ENCODE measurements around the gene MTAP. TPM values are rescaled to one million over a fixed set of nuclear protein-coding genes. Genes with fewer than 3 reads are reported as not detected.

Gene MTAP
- total RNA-seq, 1 donor from 2014 or later = 22.4 TPM

GRCh38 chr9:21862871-21863270 lies 60.4 kb downstream of the MTAP start:
- H3K9me3 ChIP-seq (ENCODE audit: control insufficient read depth in 3 of 3, low read length in 3 of 3) = no peaks in the 10 kb centered on the region
- no peak overlapping the region for H3K4me3 ChIP-seq (ENCODE audit: low read length in 3 of 3)
- no peak overlapping the region for H3K27ac ChIP-seq (ENCODE audit: low read depth, low read length)
- peaks cover 5 to 39% (median 29%) of the 10 kb centered on the region in 3 donors for H3K36me3 ChIP-seq (ENCODE audit: control insufficient read depth in 3 of 3, insufficient read depth in 3 of 3, low read length in 3 of 3)
- no peaks in the 10 kb centered on the region for H3K27me3 ChIP-seq (ENCODE audit: control insufficient read depth in 3 of 3, insufficient read depth in 3 of 3, low read length in 3 of 3)
- no peak overlapping the region for H3K9ac ChIP-seq (ENCODE audit: low read depth in 1 of 3, low read length in 3 of 3)
- H3K4me1 ChIP-seq (ENCODE audit: control insufficient read depth in 3 of 3, insufficient read depth in 3 of 3, low read length in 3 of 3) = no peaks in the 10 kb centered on the region

GRCh38 chr9:21864505-21864904 lies 62.1 kb downstream of the MTAP start:
- Histone ChIP-seq H3K36me3 (ENCODE audit: control insufficient read depth in 3 of 3, insufficient read depth in 3 of 3, low read length in 3 of 3) (peaks cover 5 to 26% (median 17%) of the 10 kb centered on the region in 3 donors), H3K9me3 (ENCODE audit: control insufficient read depth in 3 of 3, low read length in 3 of 3) (no peaks in the 10 kb centered on the region), H3K27ac (ENCODE audit: low read depth, low read length) (no peak overlapping the region), H3K9ac (ENCODE audit: low read depth in 1 of 3, low read length in 3 of 3) (no peak overlapping the region), H3K27me3 (ENCODE audit: control insufficient read depth in 3 of 3, insufficient read depth in 3 of 3, low read length in 3 of 3) (no peaks in the 10 kb centered on the region), H3K4me3 (ENCODE audit: low read length in 3 of 3) (no peak overlapping the region), H3K4me1 (ENCODE audit: control insufficient read depth in 3 of 3, insufficient read depth in 3 of 3, low read length in 3 of 3) (no peaks in the 10 kb centered on the region)

DNA sequence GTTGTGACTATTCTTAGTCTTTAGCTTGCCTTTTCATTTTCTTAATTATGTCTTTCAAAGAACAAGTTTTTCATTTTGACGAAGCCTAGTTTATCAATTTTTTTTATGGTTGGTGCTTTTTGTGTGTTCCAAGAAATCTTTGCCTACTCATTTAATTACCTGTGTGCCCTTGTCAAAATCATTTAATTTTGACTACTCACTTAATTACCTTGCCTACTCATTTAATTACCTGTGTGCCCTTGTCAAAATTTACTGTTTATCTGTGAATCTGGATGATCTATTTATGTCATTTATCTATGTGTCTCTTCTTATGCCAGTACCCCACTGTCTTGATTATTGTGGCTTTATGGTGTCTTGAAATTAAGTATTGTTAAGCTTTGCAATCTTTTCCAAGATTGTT lies 63.9 kb downstream of the MTAP start:
- no peaks in the 10 kb centered on the region for H3K4me1 ChIP-seq (ENCODE audit: control insufficient read depth in 3 of 3, insufficient read depth in 3 of 3, low read length in 3 of 3)
- no peaks in the 10 kb centered on the region for H3K27me3 ChIP-seq (ENCODE audit: control insufficient read depth in 3 of 3, insufficient read depth in 3 of 3, low read length in 3 of 3)
- H3K27ac ChIP-seq (ENCODE audit: low read depth, low read length) = no peak overlapping the region
- no peak overlapping the region for H3K4me3 ChIP-seq (ENCODE audit: low read length in 3 of 3)
- H3K36me3 ChIP-seq (ENCODE audit: control insufficient read depth in 3 of 3, insufficient read depth in 3 of 3, low read length in 3 of 3) = peaks cover 5 to 17% (median 6%) of the 10 kb centered on the region in 3 donors
- no peak overlapping the region for H3K9ac ChIP-seq (ENCODE audit: low read depth in 1 of 3, low read length in 3 of 3)
- H3K9me3 ChIP-seq (ENCODE audit: control insufficient read depth in 3 of 3, low read length in 3 of 3) = no peaks in the 10 kb centered on the region

DNA sequence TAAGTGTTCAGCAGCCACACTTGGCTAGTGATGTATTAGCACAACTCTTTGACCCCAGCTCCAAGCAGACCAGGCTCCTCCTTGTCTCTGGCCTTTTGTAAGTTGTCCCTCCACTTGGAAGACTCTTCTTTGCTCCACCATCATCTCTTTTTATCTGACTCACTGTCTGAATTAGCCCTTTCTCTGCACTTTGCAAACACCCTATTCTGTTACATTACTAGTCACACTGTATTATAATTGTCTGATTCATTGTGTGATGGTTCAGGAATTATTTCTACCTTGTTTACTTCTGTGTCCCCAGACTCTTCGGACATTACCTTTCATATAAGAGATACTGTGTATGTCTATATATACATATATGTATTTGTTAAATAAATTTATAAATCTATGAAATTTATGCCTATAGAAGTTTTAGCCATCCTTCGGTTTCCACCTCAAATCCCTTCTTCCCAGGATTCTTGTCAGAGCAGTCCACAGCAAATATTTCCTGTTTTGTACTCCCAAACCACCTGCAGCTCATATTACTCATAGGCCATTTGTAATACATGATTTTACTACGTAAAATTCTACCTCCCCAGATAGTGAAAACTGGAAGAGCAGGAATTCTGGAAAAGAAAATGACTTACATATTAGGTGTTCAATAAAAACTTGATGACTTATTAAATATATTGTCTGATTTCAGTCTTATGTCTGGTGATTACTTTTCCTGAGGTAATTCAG lies 69.0 kb downstream of the MTAP start:
- H3K9me3 ChIP-seq (ENCODE audit: control insufficient read depth in 3 of 3, low read length in 3 of 3) = no peaks in the 10 kb centered on the region
- H3K27ac ChIP-seq (ENCODE audit: low read depth, low read length) = no peak overlapping the region
- H3K27me3 ChIP-seq (ENCODE audit: control insufficient read depth in 3 of 3, insufficient read depth in 3 of 3, low read length in 3 of 3) = no peaks in the 10 kb centered on the region
- H3K9ac ChIP-seq (ENCODE audit: low read depth in 1 of 3, low read length in 3 of 3) = no peak overlapping the region
- no peaks in the 10 kb centered on the region for H3K4me1 ChIP-seq (ENCODE audit: control insufficient read depth in 3 of 3, insufficient read depth in 3 of 3, low read length in 3 of 3)
- no peak overlapping the region for H3K4me3 ChIP-seq (ENCODE audit: low read length in 3 of 3)
- H3K36me3 ChIP-seq (ENCODE audit: control insufficient read depth in 3 of 3, insufficient read depth in 3 of 3, low read length in 3 of 3) = peaks cover 0 to 2% (median 0%) of the 10 kb centered on the region in 3 donors

DNA sequence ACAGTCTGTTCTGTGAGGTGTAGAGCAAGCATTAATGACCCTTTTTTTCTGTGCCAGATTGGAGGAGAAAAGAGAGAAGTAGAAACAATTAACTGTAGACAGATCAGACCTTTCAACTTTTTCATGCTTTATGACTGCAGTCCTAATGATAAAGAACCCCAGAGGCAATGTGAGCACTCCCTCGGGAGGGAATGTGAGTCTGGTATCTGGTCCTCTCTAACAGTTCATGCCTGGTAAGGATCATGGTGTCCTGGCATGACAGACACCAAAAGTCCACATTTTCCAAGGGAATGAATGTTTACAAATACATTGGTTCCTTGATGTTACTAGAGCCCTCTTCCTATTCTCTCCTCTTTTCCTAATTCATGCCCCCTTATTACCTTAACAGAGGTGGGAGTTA lies 70.3 kb downstream of the MTAP start:
- Histone ChIP-seq H3K4me1 (ENCODE audit: control insufficient read depth in 3 of 3, insufficient read depth in 3 of 3, low read length in 3 of 3) (no peaks in the 10 kb centered on the region), H3K27me3 (ENCODE audit: control insufficient read depth in 3 of 3, insufficient read depth in 3 of 3, low read length in 3 of 3) (no peaks in the 10 kb centered on the region), H3K27ac (ENCODE audit: low read depth, low read length) (no peak overlapping the region), H3K36me3 (ENCODE audit: control insufficient read depth in 3 of 3, insufficient read depth in 3 of 3, low read length in 3 of 3) (peaks cover 0 to 2% (median 0%) of the 10 kb centered on the region in 3 donors), H3K4me3 (ENCODE audit: low read length in 3 of 3) (no peak overlapping the region), H3K9ac (ENCODE audit: low read depth in 1 of 3, low read length in 3 of 3) (no peak overlapping the region), H3K9me3 (ENCODE audit: control insufficient read depth in 3 of 3, low read length in 3 of 3) (no peaks in the 10 kb centered on the region)

- Histone ChIP-seq H3K4me1 (ENCODE audit: control insufficient read depth in 3 of 3, insufficient read depth in 3 of 3, low read length in 3 of 3) (no peaks in the 10 kb centered on the region), H3K4me3 (ENCODE audit: low read length in 3 of 3) (no peak overlapping the region), H3K9ac (ENCODE audit: low read depth in 1 of 3, low read length in 3 of 3) (no peak overlapping the region), H3K27ac (ENCODE audit: low read depth, low read length) (no peak overlapping the region), H3K27me3 (ENCODE audit: control insufficient read depth in 3 of 3, insufficient read depth in 3 of 3, low read length in 3 of 3) (no peaks in the 10 kb centered on the region), H3K9me3 (ENCODE audit: control insufficient read depth in 3 of 3, low read length in 3 of 3) (no peaks in the 10 kb centered on the region), H3K36me3 (ENCODE audit: control insufficient read depth in 3 of 3, insufficient read depth in 3 of 3, low read length in 3 of 3) (peaks cover 0 to 2% (median 0%) of the 10 kb centered on the region in 3 donors)
These were observed 71.2 kb downstream of the MTAP start for GRCh38 chr9:21873540-21874221.

DNA sequence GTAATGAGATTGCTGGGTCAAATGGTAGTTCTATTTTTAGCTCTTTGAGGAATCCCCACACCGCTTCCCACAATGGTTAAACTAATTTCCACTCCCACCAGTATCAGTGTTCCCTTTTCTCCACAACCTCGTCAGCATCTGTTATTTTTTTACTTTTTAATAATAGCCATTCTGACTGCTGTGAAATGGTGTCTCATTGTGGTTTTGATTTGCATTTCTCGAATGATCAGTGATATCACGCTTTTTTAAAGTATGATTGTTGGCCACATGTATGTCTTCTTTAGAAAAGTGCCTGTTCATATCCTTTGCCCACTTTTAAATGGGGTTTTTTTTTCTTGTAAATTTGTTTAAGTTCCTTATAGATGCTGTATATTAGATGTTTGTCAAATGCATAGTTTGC lies 73.5 kb downstream of the MTAP start:
- Histone ChIP-seq H3K9ac (ENCODE audit: low read depth in 1 of 3, low read length in 3 of 3) (no peak overlapping the region), H3K9me3 (ENCODE audit: control insufficient read depth in 3 of 3, low read length in 3 of 3) (no peaks in the 10 kb centered on the region), H3K27me3 (ENCODE audit: control insufficient read depth in 3 of 3, insufficient read depth in 3 of 3, low read length in 3 of 3) (no peaks in the 10 kb centered on the region), H3K4me3 (ENCODE audit: low read length in 3 of 3) (no peak overlapping the region), H3K4me1 (ENCODE audit: control insufficient read depth in 3 of 3, insufficient read depth in 3 of 3, low read length in 3 of 3) (no peaks in the 10 kb centered on the region), H3K36me3 (ENCODE audit: control insufficient read depth in 3 of 3, insufficient read depth in 3 of 3, low read length in 3 of 3) (no peaks in the 10 kb centered on the region), H3K27ac (ENCODE audit: low read depth, low read length) (no peak overlapping the region)

GRCh38 chr9:21883642-21884041 lies 81.2 kb downstream of the MTAP start:
- Histone ChIP-seq H3K27me3 (ENCODE audit: control insufficient read depth in 3 of 3, insufficient read depth in 3 of 3, low read length in 3 of 3) (no peaks in the 10 kb centered on the region), H3K9ac (ENCODE audit: low read depth in 1 of 3, low read length in 3 of 3) (no peak overlapping the region), H3K9me3 (ENCODE audit: control insufficient read depth in 3 of 3, low read length in 3 of 3) (peaks cover 0 to 4% (median 0%) of the 10 kb centered on the region in 3 donors), H3K27ac (ENCODE audit: low read depth, low read length) (no peak overlapping the region), H3K4me3 (ENCODE audit: low read length in 3 of 3) (no peak overlapping the region), H3K4me1 (ENCODE audit: control insufficient read depth in 3 of 3, insufficient read depth in 3 of 3, low read length in 3 of 3) (no peaks in the 10 kb centered on the region), H3K36me3 (ENCODE audit: control insufficient read depth in 3 of 3, insufficient read depth in 3 of 3, low read length in 3 of 3) (no peaks in the 10 kb centered on the region)

- H3K36me3 ChIP-seq (ENCODE audit: control insufficient read depth in 3 of 3, insufficient read depth in 3 of 3, low read length in 3 of 3) = peaks cover 0 to 5% (median 0%) of the 10 kb centered on the region in 3 donors
- H3K27ac ChIP-seq (ENCODE audit: low read depth, low read length) = no peak overlapping the region
- no peaks in the 10 kb centered on the region for H3K4me1 ChIP-seq (ENCODE audit: control insufficient read depth in 3 of 3, insufficient read depth in 3 of 3, low read length in 3 of 3)
- H3K9me3 ChIP-seq (ENCODE audit: control insufficient read depth in 3 of 3, low read length in 3 of 3) = peaks cover 0 to 6% (median 0%) of the 10 kb centered on the region in 3 donors
- no peak overlapping the region for H3K4me3 ChIP-seq (ENCODE audit: low read length in 3 of 3)
- H3K9ac ChIP-seq (ENCODE audit: low read depth in 1 of 3, low read length in 3 of 3) = no peak overlapping the region
- no peaks in the 10 kb centered on the region for H3K27me3 ChIP-seq (ENCODE audit: control insufficient read depth in 3 of 3, insufficient read depth in 3 of 3, low read length in 3 of 3)
These were observed 87.2 kb downstream of the MTAP start for GRCh38 chr9:21889673-21890072.

GRCh38 chr9:21890696-21891095 lies 88.3 kb downstream of the MTAP start:
- no peak overlapping the region for H3K9ac ChIP-seq (ENCODE audit: low read depth in 1 of 3, low read length in 3 of 3)
- H3K9me3 ChIP-seq (ENCODE audit: control insufficient read depth in 3 of 3, low read length in 3 of 3) = peaks cover 0 to 10% (median 0%) of the 10 kb centered on the region in 3 donors

More at GRCh38 chr9:21890696-21891095, 88.3 kb downstream of the MTAP start:
- no peaks in the 10 kb centered on the region for H3K4me1 ChIP-seq (ENCODE audit: control insufficient read depth in 3 of 3, insufficient read depth in 3 of 3, low read length in 3 of 3)
- H3K4me3 ChIP-seq (ENCODE audit: low read length in 3 of 3) = no peak overlapping the region
- no peaks in the 10 kb centered on the region for H3K27me3 ChIP-seq (ENCODE audit: control insufficient read depth in 3 of 3, insufficient read depth in 3 of 3, low read length in 3 of 3)
- peaks cover 0 to 5% (median 0%) of the 10 kb centered on the region in 3 donors for H3K36me3 ChIP-seq (ENCODE audit: control insufficient read depth in 3 of 3, insufficient read depth in 3 of 3, low read length in 3 of 3)
- no peak overlapping the region for H3K27ac ChIP-seq (ENCODE audit: low read depth, low read length)

Measured in skeletal muscle tissue (tissue), 4 donors.